IMR-90 (cell line): ENCODE measurements around the gene CFAP58. TPM values are rescaled to one million over a fixed set of nuclear protein-coding genes. Genes with fewer than 3 reads are reported as not detected.

ENCODE experiments used
- ATAC-seq: fragments of 200-7000 bp; cut with Tn5 transposase; 2 replicates; pipeline ENCODE4 v1.9.1; 2020; ENCODE audit warnings: low read depth, mild to moderate bottlenecking, moderate library complexity
- BruUV-seq: library from RNA; stranded (reverse); fragments of 400-500 nt; replicated peaks from 2 replicates; lab custom pipeline; 2021; lab: Mats Ljungman, UMichigan
- CTCF ChIA-PET: fragments of 300-600 bp; formaldehyde crosslinking; extraction: SDS; loops from one replicate; lab custom pipeline; 2021; ENCODE audit warnings: antibody characterized with exemption; lab: Yijun Ruan, JAX
- POLR2A ChIA-PET: fragments of 300-600 bp; sonication (Branson Sonifier 250); formaldehyde crosslinking; loops from one replicate; lab custom pipeline; 2022; ENCODE audit warnings: antibody characterized with exemption; ENCODE audit not compliant: unreplicated experiment; lab: Charles Lee
- DNase-seq: peaks from one replicate; pipeline ENCODE4 v3.0.0; 2013
- H2AFZ ChIP-seq: replicated peaks from 2 replicates; pipeline ENCODE3; 2013; ENCODE audit warnings: low read length, mild to moderate bottlenecking; ENCODE audit not compliant: poor library complexity
- H2AK5ac ChIP-seq: 2 replicates; pipeline ENCODE4 v1.6.1; 2013; ENCODE audit warnings: low read depth, low read length, inconsistent platforms
- H2AK9ac ChIP-seq: replicated peaks from 2 replicates; pipeline ENCODE3; 2013; ENCODE audit warnings: mild to moderate bottlenecking, low read depth, low read length, moderate library complexity; ENCODE audit not compliant: poor library complexity
- H2BK120ac ChIP-seq: 2 replicates; pipeline ENCODE4 v1.6.1; 2013; ENCODE audit warnings: low read depth, low read length, inconsistent platforms
- H2BK15ac ChIP-seq: 3 replicates; pipeline ENCODE4 v1.6.1; 2013; ENCODE audit warnings: low read depth, low read length, inconsistent platforms
- H2BK20ac ChIP-seq: 2 replicates; pipeline ENCODE4 v1.6.1; 2013; ENCODE audit warnings: low read depth, mild to moderate bottlenecking, inconsistent platforms, low read length, moderate library complexity
- H2BK5ac ChIP-seq: 2 replicates; pipeline ENCODE4 v1.6.1; 2013; ENCODE audit warnings: mild to moderate bottlenecking, low read depth, low read length, inconsistent platforms; ENCODE audit not compliant: poor library complexity, severe bottlenecking
- H3K14ac ChIP-seq: replicated peaks from 2 replicates; pipeline ENCODE4 v1.6.1; 2013; ENCODE audit warnings: low read depth, low read length, inconsistent platforms
- H3K18ac ChIP-seq: 2 replicates; pipeline ENCODE4 v1.6.1; 2013; ENCODE audit warnings: low read depth, low read length, control low read depth
- H3K23ac ChIP-seq: 2 replicates; pipeline ENCODE4 v1.6.1; 2013; ENCODE audit warnings: low read depth, low read length, inconsistent platforms
- H3K27ac ChIP-seq: 2 replicates; pipeline ENCODE4 v1.5.1; 2013; ENCODE audit warnings: mild to moderate bottlenecking, control low read depth, low read length; ENCODE audit not compliant: insufficient read depth
- H3K27me3 ChIP-seq: 2 replicates; pipeline ENCODE4 v1.6.1; 2013; ENCODE audit warnings: low read length; ENCODE audit not compliant: control insufficient read depth, insufficient read depth
- H3K36me3 ChIP-seq: 2 replicates; pipeline ENCODE4 v1.6.1; 2013; ENCODE audit warnings: low read length, mixed read lengths; ENCODE audit not compliant: control insufficient read depth, insufficient read depth
- H3K4ac ChIP-seq: 2 replicates; pipeline ENCODE4 v1.6.1; 2013; ENCODE audit warnings: low read depth, low read length, inconsistent platforms
- H3K4me1 ChIP-seq: 2 replicates; pipeline ENCODE4 v1.6.1; 2013; ENCODE audit warnings: low read length, mixed read lengths; ENCODE audit not compliant: control insufficient read depth, insufficient read depth
- H3K4me2 ChIP-seq: 2 replicates; pipeline ENCODE4 v1.6.1; 2013; ENCODE audit warnings: low read depth, mild to moderate bottlenecking, control low read depth, low read length, moderate library complexity
- H3K4me3 ChIP-seq: 2 replicates; pipeline ENCODE4 v1.5.1; 2013; ENCODE audit warnings: low read depth, mild to moderate bottlenecking, control low read depth, low read length, moderate library complexity; ENCODE audit not compliant: insufficient read depth
- H3K56ac ChIP-seq: 2 replicates; pipeline ENCODE4 v1.6.1; 2013; ENCODE audit warnings: low read length, inconsistent platforms; ENCODE audit not compliant: insufficient read depth; ENCODE audit errors: extremely low read depth
- H3K79me1 ChIP-seq, 2 experiments: 2 replicates each; pipeline ENCODE4 v1.6.1; 2013; ENCODE audit warnings: low read length in 2 of 2, inconsistent platforms in 1 of 2, low read depth in 1 of 2
- H3K9ac ChIP-seq: 2 replicates; pipeline ENCODE4 v1.6.1; 2013; ENCODE audit warnings: low read depth, low read length, control low read depth
- H3K9me1 ChIP-seq: 2 replicates; pipeline ENCODE4 v1.6.1; 2013; ENCODE audit warnings: low read length, inconsistent platforms; ENCODE audit not compliant: insufficient read depth
- H3K9me3 ChIP-seq: 2 replicates; pipeline ENCODE4 v1.6.1; 2013; ENCODE audit warnings: low read length; ENCODE audit not compliant: control insufficient read depth, insufficient read depth
- H4K20me1 ChIP-seq: 2 replicates; pipeline ENCODE4 v1.6.1; 2013; ENCODE audit warnings: low read length, inconsistent platforms; ENCODE audit not compliant: insufficient read depth
- H4K5ac ChIP-seq: 2 replicates; pipeline ENCODE4 v1.6.1; 2013; ENCODE audit warnings: mild to moderate bottlenecking, low read depth, low read length, control low read depth
- H4K8ac ChIP-seq, 2 experiments: 2 replicates each; pipeline ENCODE4 v1.6.1; 2013; ENCODE audit warnings: low read depth in 2 of 2, low read length in 2 of 2, control low read depth in 1 of 2, inconsistent platforms in 1 of 2
- H4K91ac ChIP-seq: 2 replicates; pipeline ENCODE4 v1.6.1; 2013; ENCODE audit warnings: low read depth, low read length, inconsistent platforms; ENCODE audit not compliant: insufficient read depth
- BHLHE40 ChIP-seq: fragments of 150-350 bp; IDR thresholded peaks from 2 replicates; pipeline ENCODE4 v1.6.1; 2016; ENCODE audit warnings: mild to moderate bottlenecking, low read depth, low read length
- CEBPB ChIP-seq: IDR thresholded peaks from 2 replicates; pipeline ENCODE4 v1.6.1; 2012; ENCODE audit warnings: low read depth, low read length, improper control_type of control experiment
- CHD1 ChIP-seq: IDR thresholded peaks from 2 replicates; pipeline ENCODE4 v1.6.1; 2012; ENCODE audit warnings: low read depth, low read length, improper control_type of control experiment
- CTCF ChIP-seq: conservative IDR thresholded peaks from 2 replicates; pipeline ENCODE4 v1.5.1; 2012; ENCODE audit warnings: mild to moderate bottlenecking, low read depth, low read length, improper control_type of control experiment
- ELK1 ChIP-seq: fragments of 150-350 bp; IDR thresholded peaks from 2 replicates; pipeline ENCODE4 v1.6.1; 2016; ENCODE audit warnings: low read depth, mild to moderate bottlenecking, low read length, moderate library complexity, borderline replicate concordance
- FOS ChIP-seq: fragments of 150-350 bp; IDR thresholded peaks from 2 replicates; pipeline ENCODE4 v1.6.1; 2016; ENCODE audit warnings: low read depth, low read length
- MAFK ChIP-seq: IDR thresholded peaks from 2 replicates; pipeline ENCODE4 v1.6.1; 2012; ENCODE audit warnings: low read depth, low read length, improper control_type of control experiment
- MAZ ChIP-seq: IDR thresholded peaks from 2 replicates; pipeline ENCODE4 v1.6.1; 2012; ENCODE audit warnings: low read depth, mild to moderate bottlenecking, low read length, improper control_type of control experiment, moderate library complexity, borderline replicate concordance
- MXI1 ChIP-seq: IDR thresholded peaks from 2 replicates; pipeline ENCODE4 v1.6.1; 2012; ENCODE audit warnings: low read depth, mild to moderate bottlenecking, low read length, moderate library complexity, borderline replicate concordance
- NFE2L2 ChIP-seq: fragments of 150-350 bp; IDR thresholded peaks from 2 replicates; pipeline ENCODE4 v1.6.1; 2016; ENCODE audit warnings: low read depth, mild to moderate bottlenecking, low read length
- POLR2A ChIP-seq: IDR thresholded peaks from 2 replicates; pipeline ENCODE4 v1.6.1; 2012; ENCODE audit warnings: mild to moderate bottlenecking, low read depth, low read length
- RAD21 ChIP-seq: IDR thresholded peaks from 2 replicates; pipeline ENCODE4 v1.6.1; 2012; ENCODE audit warnings: low read length, improper control_type of control experiment
- RCOR1 ChIP-seq: IDR thresholded peaks from 2 replicates; pipeline ENCODE4 v1.6.1; 2012; ENCODE audit warnings: mild to moderate bottlenecking, low read length, improper control_type of control experiment; ENCODE audit not compliant: insufficient replicate concordance
- RFX5 ChIP-seq: IDR thresholded peaks from 2 replicates; pipeline ENCODE4 v1.8.0; 2012; ENCODE audit warnings: low read depth, mild to moderate bottlenecking, low read length, moderate library complexity
- USF2 ChIP-seq: fragments of 150-350 bp; IDR thresholded peaks from 2 replicates; pipeline ENCODE4 v1.6.1; 2017; ENCODE audit warnings: mild to moderate bottlenecking, antibody characterized with exemption, low read length, low read depth
- WGBS, 2 experiments: methylation state at CpG; one replicate each; pipeline versions ENCODE4 v1.1.5 to v1.1.7; 2013; ENCODE audit warnings: missing lambda C conversion rate in 2 of 2; ENCODE audit not compliant: insufficient read length in 1 of 2; ENCODE audit errors: extremely low coverage in 2 of 2; 5-methylcytosine and 5-hydroxymethylcytosine counted together
- dilution Hi-C: fragments of 300-500 bp; cut with HindIII; formaldehyde crosslinking; loops from one replicate; pipeline ENCODE4 v1.14.3; 2018; ENCODE audit warnings: low sequenced_read_pairs; ENCODE audit not compliant: unreplicated experiment
- in situ Hi-C: fragments of 300-500 bp; cut with MboI; formaldehyde crosslinking; loops from 3 replicates; pipeline ENCODE4 v1.14.3; 2019; ENCODE audit warnings: low sequenced_read_pairs, inconsistent platforms, mixed read lengths
- intact Hi-C: fragments of 100-400 bp; cut with micrococcal nuclease; formaldehyde crosslinking; loops from 2 replicates; pipeline ENCODE4 v1.10.0; 2022
- polyA plus RNA-seq, 3 experiments: library from polyadenylated mRNA; depleted of rRNA; stranded (reverse); fragments of >200 nt; gene quantifications; 2 replicates each; pipeline ENCODE4 v1.2.3, GENCODE V29; 2012; ENCODE audit warnings: low replicate concordance in 1 of 3
- total RNA-seq: library from RNA; depleted of rRNA; stranded (reverse); fragments of >200 nt; gene quantifications from 2 replicates; pipeline ENCODE4 v1.2.3, GENCODE V29; 2012

Gene CFAP58
- total and polyA plus RNA-seq, 2 of the 4 experiments (the other 2 are of a cell fraction), result 0.36 to 0.72 TPM

DNA sequence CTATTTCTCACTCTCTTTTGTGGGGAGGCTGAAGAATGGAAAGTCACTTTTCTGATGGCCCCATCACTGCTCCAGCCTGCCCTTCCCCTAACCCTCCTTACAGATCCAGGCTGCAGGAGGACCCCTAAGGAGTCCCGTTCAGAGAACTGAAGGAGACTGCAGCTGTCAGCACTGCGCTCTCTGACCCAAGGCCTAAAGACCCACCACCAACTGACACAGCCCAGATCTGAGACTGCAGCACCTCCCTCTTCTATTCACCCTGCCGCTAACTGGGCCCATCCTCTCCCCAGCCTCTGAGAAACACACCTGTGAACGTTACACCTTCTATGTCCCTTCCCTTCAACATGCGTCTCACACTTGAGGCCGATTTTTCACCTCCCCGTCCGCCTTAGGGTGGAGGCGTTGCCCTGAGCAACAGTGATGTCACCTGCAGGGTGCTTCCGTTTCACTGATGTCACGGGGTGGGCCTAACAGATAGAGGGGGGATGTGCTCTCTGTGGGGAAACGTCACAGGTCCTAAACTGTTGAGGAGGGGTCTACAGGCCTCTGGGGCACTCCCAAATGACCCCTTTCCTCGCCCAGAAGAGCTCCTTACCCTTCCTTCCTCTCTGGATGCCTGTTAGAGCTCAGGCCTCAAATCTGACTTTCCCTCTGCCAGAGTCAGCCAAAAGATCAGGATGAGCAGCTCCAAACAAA lies 20.5 kb upstream of the CFAP58 start:
- Histone ChIP-seq H2AK5ac (peak overlapping the region; percentile 67), H3K4ac (peak overlapping the region; percentile 45), H3K23ac (peak overlapping the region; percentile 57), H2BK120ac (no peak overlapping the region), H3K56ac (no peak overlapping the region), H3K14ac (peak overlapping the region; percentile 30), H3K36me3 (peaks cover 3% of the 10 kb centered on the region; the same call in 1 of the 2 replicates), H4K20me1 (peaks cover 87% of the 10 kb centered on the region), H2BK5ac (peak overlapping the region; percentile 11), H3K79me1 (peaks cover 2 to 76% of the 10 kb centered on the region in 2 experiments; a peak in 2 of 4 replicates), H3K4me3 (no peak overlapping the region), H2AFZ (no peak overlapping the region), H3K9ac (no peak overlapping the region), H2AK9ac (peak overlapping the region; percentile 12), H3K27me3 (no peaks in the 10 kb centered on the region), H3K4me2 (no peak overlapping the region), H3K9me3 (no peaks in the 10 kb centered on the region), H4K5ac (no peak overlapping the region), H3K18ac (no peak overlapping the region), H3K27ac (no peak overlapping the region), H4K8ac (no peak overlapping the region; a peak in 1 of 4 replicates), H2BK20ac (0 out of 2 replicates have a peak overlapping the region, but pooled peaks have one; percentile 8), H4K91ac (peak overlapping the region; percentile 21; the same call in 1 of the 2 replicates), H2BK15ac (no peak overlapping the region), H3K4me1 (peaks cover 59% of the 10 kb centered on the region), H3K9me1 (peaks cover 49% of the 10 kb centered on the region)
- TF ChIP-seq CTCF (no peak), MAZ (no peak), ELK1 (no peak), NFE2L2 (no peak), MXI1 (no peak), BHLHE40 (no peak), RAD21 (no peak), MAFK (no peak), POLR2A (no peak), USF2 (no peak), FOS (no peak), RFX5 (no peak), CHD1 (no peak), CEBPB (no peak), RCOR1 (no peak)
- ATAC-seq (no peak), DNase-seq (no peak)
- dilution Hi-C loops, result no loop called here
- CTCF ChIA-PET, result no interaction called here
- in situ Hi-C loops, result no loop called here
- intact Hi-C loops, result no loop called here
- POLR2A ChIA-PET, result no interaction called here
- 29% methylated on average over 1 of the region's 13 CpGs; no CpG with 5 or more reads in 1 of the 2 experiments for WGBS, 2 experiments
- no TSS peak for BruUV-seq
